ENCODE data around the gene HMBS. TPM values are rescaled to one million over a fixed set of nuclear protein-coding genes. Genes with fewer than 3 reads are reported as not detected.
A peak's percentile ranks its signal among the peaks of the same experiment; 100 is the strongest.
"Not testable (repeated sequence)": the region's sequence is repeated elsewhere in the genome, so short reads cannot be mapped to it uniquely, and the experiment has no call there.

HMBS gene
- polyA plus RNA-seq, 4 donors = 24.6 to 31.6 (median 26.2) TPM

GRCh38 chr11:119116601-119117000 lies 31.9 kb downstream of the HMBS start:
- DNase-seq (ENCODE audit: low read depth in 4 of 4, low spot score in 3 of 4) = no peak

DNA sequence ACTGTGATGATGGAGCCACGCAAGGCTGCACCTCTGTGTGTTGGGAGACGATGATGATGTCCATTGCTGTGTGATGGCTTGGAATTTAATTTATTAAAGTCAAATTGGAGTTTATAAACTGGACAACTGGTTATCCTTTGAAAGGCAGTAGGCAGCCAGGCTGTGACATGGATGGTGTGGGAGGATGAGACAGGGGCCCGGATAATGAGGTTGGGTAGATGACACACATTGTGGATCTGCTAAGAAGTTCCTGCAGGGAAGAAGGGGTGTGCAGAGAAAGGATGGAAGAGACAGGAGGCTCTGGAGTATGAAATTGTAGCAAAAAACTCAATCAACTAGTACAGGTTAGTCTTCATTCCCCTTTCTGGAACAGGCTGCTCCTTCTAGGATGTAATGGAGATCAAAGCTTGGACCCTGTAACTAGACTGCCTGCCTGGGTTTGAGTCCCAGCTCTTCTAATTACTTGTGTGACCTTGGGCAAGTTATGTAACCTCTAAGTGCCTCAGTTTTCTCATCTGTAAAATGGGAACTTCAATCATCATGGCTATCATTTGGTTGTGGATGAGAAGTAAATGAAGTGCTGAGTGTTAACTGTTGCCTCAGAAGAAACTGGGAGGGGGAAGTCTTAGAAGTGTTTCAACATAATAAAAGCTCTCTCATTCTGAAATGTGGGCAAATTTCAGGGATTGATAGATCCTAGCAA lies 32.5 kb downstream of the HMBS start:
- no peak for DNase-seq (ENCODE audit: low read depth in 4 of 4, low spot score in 3 of 4)

DNA sequence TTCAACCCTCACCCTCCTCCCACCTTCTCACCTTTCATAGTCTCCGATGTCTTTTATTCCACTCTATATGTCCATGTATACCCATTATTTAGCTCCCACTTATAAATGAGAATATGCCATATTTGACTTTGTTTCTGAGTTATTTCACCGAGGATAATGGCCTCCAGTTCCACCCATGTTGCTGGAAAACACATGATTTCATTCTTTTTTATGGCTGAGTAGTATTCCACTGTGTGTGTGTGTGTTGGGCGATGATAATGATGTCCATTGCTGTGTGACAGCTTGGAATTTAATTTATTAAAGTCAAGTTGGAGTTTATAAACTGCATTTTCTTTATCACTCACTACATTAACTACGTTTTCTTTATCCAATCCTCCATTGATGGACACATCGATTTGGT lies 33.5 kb downstream of the HMBS start:
- no peak for DNase-seq (ENCODE audit: low read depth in 4 of 4, low spot score in 3 of 4)

- no peak for DNase-seq (ENCODE audit: low read depth in 4 of 4, low spot score in 3 of 4)
Measured at GRCh38 chr11:119118946-119119345, 34.3 kb downstream of the HMBS start.

- no peak for DNase-seq (ENCODE audit: low read depth in 4 of 4, low spot score in 3 of 4)
Measured at GRCh38 chr11:119120639-119121007, 35.9 kb downstream of the HMBS start.

GRCh38 chr11:119121008-119121810 lies 36.5 kb downstream of the HMBS start, which contains the start of gene HINFP:
Gene HINFP, plus strand, starts transcription at chr11:119121580. Its CDS starts 5,365 bp downstream, at chr11:119126945.
- peak; percentile 96 to 97 (median 96) for DNase-seq (ENCODE audit: low read depth in 4 of 4, low spot score in 3 of 4)

GRCh38 chr11:119121811-119122124 lies 37.1 kb downstream of the HMBS start:
- no peak for DNase-seq (ENCODE audit: low read depth in 4 of 4, low spot score in 3 of 4)

DNA sequence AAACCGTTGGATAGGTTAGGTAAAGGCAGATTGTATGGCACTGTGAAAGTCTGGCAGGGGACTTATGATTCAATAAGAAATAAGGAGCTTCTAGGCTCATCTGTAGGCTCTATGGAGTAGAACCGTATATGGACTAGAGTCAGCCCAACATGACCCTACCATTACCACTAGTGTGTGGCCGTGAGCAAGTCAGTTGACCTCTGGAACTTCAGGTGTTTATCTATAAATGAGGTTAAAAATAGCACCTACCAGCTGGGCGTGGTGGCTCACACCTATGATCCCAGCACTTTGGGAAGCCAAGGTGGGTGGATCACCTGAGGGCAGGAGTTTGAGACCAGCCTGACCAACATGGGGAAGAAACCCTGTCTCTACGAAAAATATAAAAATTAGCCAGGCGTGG lies 41.1 kb downstream of the HMBS start:
- no peak for DNase-seq (ENCODE audit: low read depth in 4 of 4, low spot score in 3 of 4)

DNA sequence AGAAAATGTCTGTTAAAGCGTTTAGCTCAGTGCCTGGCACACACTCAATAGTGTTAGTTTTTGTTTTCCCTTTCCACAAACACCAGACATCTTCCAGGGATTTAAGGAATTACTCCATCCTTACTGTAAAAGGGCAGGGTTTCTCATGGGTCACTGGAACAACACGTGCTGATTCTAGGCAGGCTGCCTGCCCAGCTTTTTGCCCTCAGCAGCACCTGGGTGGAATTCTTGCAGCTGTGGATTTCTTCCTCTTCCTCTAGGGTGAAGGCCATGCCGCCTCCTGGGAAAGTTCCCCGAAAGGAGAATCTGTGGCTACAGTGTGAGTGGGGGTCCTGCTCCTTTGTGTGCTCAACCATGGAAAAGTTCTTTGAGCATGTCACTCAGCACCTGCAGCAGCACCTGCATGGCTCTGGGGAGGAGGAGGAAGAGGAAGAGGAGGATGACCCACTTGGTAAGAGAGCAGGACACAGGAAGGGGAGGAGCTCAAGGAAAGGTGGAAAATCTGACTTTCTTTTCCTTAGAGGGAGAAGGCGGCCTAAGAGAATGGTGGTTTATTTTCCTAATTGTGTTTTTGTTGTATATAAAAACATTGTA lies 42.1 kb downstream of the HMBS start:
- DNase-seq (ENCODE audit: low read depth in 4 of 4, low spot score in 3 of 4) = no peak

- DNase-seq (ENCODE audit: low read depth in 4 of 4, low spot score in 3 of 4) = no peak
Measured at GRCh38 chr11:119130662-119131061, 46.0 kb downstream of the HMBS start.

GRCh38 chr11:119134389-119134978 lies 49.8 kb downstream of the HMBS start:
- DNase-seq (ENCODE audit: low read depth in 4 of 4, low spot score in 3 of 4) = no peak

DNA sequence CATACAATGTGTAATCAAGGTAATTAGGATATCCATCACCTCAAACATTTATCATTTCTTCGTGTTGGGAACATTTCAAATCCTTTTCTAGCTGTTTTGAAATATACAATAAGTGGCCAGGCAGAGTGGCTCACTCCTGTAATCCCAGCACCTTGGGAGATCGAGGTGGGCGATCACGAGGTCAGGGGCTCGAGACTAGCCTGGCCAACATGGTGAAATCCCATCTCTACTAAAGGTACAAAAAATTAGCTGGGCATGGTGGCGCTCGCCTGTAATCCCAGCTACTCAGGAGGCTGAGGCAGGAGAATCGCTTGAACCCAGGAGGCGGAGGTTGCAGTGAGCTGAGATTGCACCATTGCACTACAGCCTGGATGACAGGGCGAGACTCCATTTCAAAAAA lies 54.6 kb downstream of the HMBS start:
- DNase-seq (ENCODE audit: low read depth in 4 of 4, low spot score in 3 of 4) = not testable (repeated sequence)

Other genes starting within 250 kb of the HMBS start
- gene CXCR5, start 201.0 kb upstream of the HMBS start, polyA plus RNA-seq (ENCODE audit: insufficient read length in 4 of 4) = under 1 TPM in 1 of 4 donors, not detected in 3; 0.03 TPM
- 10 to 100 TPM; 27.7 to 70.4 (median 33.7) TPM for gene BCL9L, start 159.0 kb upstream of the HMBS start, polyA plus RNA-seq (ENCODE audit: insufficient read length in 4 of 4)
- gene UPK2, start 128.6 kb upstream of the HMBS start, polyA plus RNA-seq (ENCODE audit: insufficient read length in 4 of 4) = 10 to 100 TPM in 2 of 4 donors, 1 to 10 TPM in 1, under 1 TPM in 1; 0.52 to 56.1 (median 19.2) TPM
- not detected for gene FOXR1, start 113.1 kb upstream of the HMBS start, polyA plus RNA-seq (ENCODE audit: insufficient read length in 4 of 4)
- gene CENATAC, start 86.7 kb upstream of the HMBS start, polyA plus RNA-seq (ENCODE audit: insufficient read length in 4 of 4) = 10 to 100 TPM; 14.9 to 41.6 (median 21.0) TPM
- gene RPS25, start 66.5 kb upstream of the HMBS start, polyA plus RNA-seq (ENCODE audit: insufficient read length in 4 of 4) = 1,000 to 10,000 TPM; 1,003 to 1,136 (median 1,061) TPM
- 100 to 1,000 TPM in 2 of 4 donors, 10 to 100 TPM in 2; 55.5 to 127 (median 110) TPM for gene TRAPPC4, start 66.1 kb upstream of the HMBS start, polyA plus RNA-seq (ENCODE audit: insufficient read length in 4 of 4)
- 100 to 1,000 TPM in 1 of 4 donors, 10 to 100 TPM in 3; 13.9 to 108 (median 84.4) TPM for gene SLC37A4, start 54.0 kb upstream of the HMBS start, polyA plus RNA-seq (ENCODE audit: insufficient read length in 4 of 4)
- gene HYOU1, start 27.7 kb upstream of the HMBS start, polyA plus RNA-seq (ENCODE audit: insufficient read length in 4 of 4) = 100 to 1,000 TPM in 3 of 4 donors, 10 to 100 TPM in 1; 73.5 to 124 (median 116) TPM
- gene VPS11, start 17.1 kb upstream of the HMBS start, polyA plus RNA-seq (ENCODE audit: insufficient read length in 4 of 4) = 10 to 100 TPM; 45.9 to 67.0 (median 52.1) TPM
- 10 to 100 TPM; 46.0 to 68.5 (median 62.1) TPM for gene DPAGT1, start 17.0 kb downstream of the HMBS start, polyA plus RNA-seq (ENCODE audit: insufficient read length in 4 of 4)
- 10 to 100 TPM; 10.3 to 15.6 (median 11.3) TPM for gene C2CD2L, start 22.5 kb downstream of the HMBS start, polyA plus RNA-seq (ENCODE audit: insufficient read length in 4 of 4)
- 10 to 100 TPM; 21.3 to 44.1 (median 26.5) TPM for gene HINFP, start 36.7 kb downstream of the HMBS start, polyA plus RNA-seq (ENCODE audit: insufficient read length in 4 of 4)
- 1 to 10 TPM in 2 of 4 donors, under 1 TPM in 2; 0.63 to 1.2 (median 0.88) TPM for gene ABCG4, start 64.2 kb downstream of the HMBS start, polyA plus RNA-seq (ENCODE audit: insufficient read length in 4 of 4)
- gene NLRX1, start 83.8 kb downstream of the HMBS start, polyA plus RNA-seq (ENCODE audit: insufficient read length in 4 of 4) = 10 to 100 TPM in 3 of 4 donors, 1 to 10 TPM in 1; 7.8 to 12.6 (median 10.2) TPM
- gene NHERF4, start 100.6 kb downstream of the HMBS start, polyA plus RNA-seq (ENCODE audit: insufficient read length in 4 of 4) = 10 to 100 TPM in 3 of 4 donors, under 1 TPM in 1; 0.35 to 18.2 (median 12.8) TPM
- gene CBL, start 121.5 kb downstream of the HMBS start, polyA plus RNA-seq (ENCODE audit: insufficient read length in 4 of 4) = 10 to 100 TPM; 15.5 to 22.3 (median 20.4) TPM
- gene MCAM, start 232.2 kb downstream of the HMBS start, polyA plus RNA-seq (ENCODE audit: insufficient read length in 4 of 4) = 10 to 100 TPM; 48.9 to 77.2 (median 53.0) TPM
- 10 to 100 TPM; 28.4 to 34.5 (median 30.9) TPM for gene RNF26, start 249.6 kb downstream of the HMBS start, polyA plus RNA-seq (ENCODE audit: insufficient read length in 4 of 4)

Measured in left renal pelvis (tissue), 4 donors.